Kidney (tissue), 14 donors: ENCODE results near the gene SFSWAP. TPM values are rescaled to one million over a fixed set of nuclear protein-coding genes. Genes with fewer than 3 reads are reported as not detected.

Experiments used
- DNase-seq, 5 donors: peaks; one replicate each; pipeline ENCODE4 v3.0.0-alpha.2; 2013 to 2020
- FAIRE-seq: peaks from 2 replicates; lab custom pipeline; 2012; peaks lifted over from hg19 to GRCh38; lab: Jason Lieb, UNC
- H3K27ac ChIP-seq, 2 donors: one replicate each; pipeline ENCODE4 v1.7.0; 2013; ENCODE audit warnings: low read depth in 2 of 2, low read length in 2 of 2, inconsistent platforms in 1 of 2
- H3K27me3 ChIP-seq: one replicate; pipeline ENCODE4 v1.7.1; 2013; ENCODE audit warnings: low read length, inconsistent platforms; ENCODE audit not compliant: control insufficient read depth, insufficient read depth
- H3K36me3 ChIP-seq, 3 donors: one replicate each; pipeline versions ENCODE4 v1.7.0 to v1.7.1; 2013; ENCODE audit warnings: low read length in 3 of 3, control low read depth in 1 of 3, inconsistent platforms in 1 of 3; ENCODE audit not compliant: insufficient read depth in 3 of 3, control insufficient read depth in 2 of 3
- H3K4me1 ChIP-seq, 3 donors: one replicate each; pipeline versions ENCODE4 v1.7.0 to v1.7.1; 2013; ENCODE audit warnings: low read length in 3 of 3, inconsistent platforms in 1 of 3, low read depth in 1 of 3; ENCODE audit not compliant: control insufficient read depth in 2 of 3, insufficient read depth in 2 of 3
- H3K4me3 ChIP-seq, 3 donors: one replicate each; pipeline versions ENCODE4 v1.7.0 to v1.8.1; 2013; ENCODE audit warnings: low read length in 3 of 3, control low read depth in 1 of 3, inconsistent platforms in 1 of 3
- H3K9ac ChIP-seq, 3 donors: one replicate each; pipeline versions ENCODE4 v1.7.0 to v1.7.1; 2013; ENCODE audit warnings: low read length in 3 of 3, control low read depth in 1 of 3, inconsistent platforms in 1 of 3
- H3K9me3 ChIP-seq, 3 donors: one replicate each; pipeline versions ENCODE4 v1.7.0 to v1.7.1; 2013; ENCODE audit warnings: low read length in 3 of 3, control low read depth in 1 of 3, inconsistent platforms in 1 of 3; ENCODE audit not compliant: control insufficient read depth in 2 of 3, insufficient read depth in 1 of 3
- CTCF ChIP-seq: IDR thresholded peaks from 3 replicates; pipeline ENCODE4 v1.5.1; 2012; ENCODE audit warnings: mild to moderate bottlenecking, moderate library complexity, borderline replicate concordance; ENCODE audit not compliant: insufficient read depth; ENCODE audit errors: extremely low read depth
- intact Hi-C: fragments of 100-400 bp; cut with DNase I; formaldehyde crosslinking; loops from one replicate; pipeline ENCODE4 v1.11.1; 2022
- polyA plus RNA-seq: library from polyadenylated mRNA; stranded (reverse); fragments of 350-450 nt; fragmentation: Illumina TruSeq; extraction: RNeasy Lipid Tissue Mini Kit (QIAGEN cat#74804); gene quantifications from one replicate; pipeline ENCODE4 v1.2.3, GENCODE V29; 2014; ENCODE audit warnings: low read depth, low replicate concordance; ENCODE audit not compliant: insufficient read depth
- total RNA-seq: library from RNA; stranded (reverse); fragmentation: NEBNext Ultra II Directional; extraction: Animal tissue kit (Norgen Biotek cat#: 25700); gene quantifications from one replicate; pipeline ENCODE4 v1.2.1, GENCODE V29; 2021
- donor health status: control.
- donor health status: control.
- donor health status: control.
- donor health status: control.
- donor health status: control.
- donor health status: DM: yes; HTN: yes; CAD: no.
- donor health status: Normal renal cell carcinoma (clear cell type).

Gene SFSWAP
- total and polyA plus RNA-seq, 2 donors from 2014 or later = 13.9 to 46.2 TPM

GRCh38 chr12:131828671-131829355, 117.9 kb downstream of the SFSWAP start:
- Histone ChIP-seq H3K9me3 (no peaks in the 10 kb centered on the region), H3K27ac (no peak overlapping the region), H3K9ac (no peak overlapping the region), H3K27me3 (peaks cover 9% of the 10 kb centered on the region), H3K4me3 (no peak overlapping the region), H3K4me1 (peaks cover 0 to 8% (median 0%) of the 10 kb centered on the region in 3 donors), H3K36me3 (no peaks in the 10 kb centered on the region)
- TF ChIP-seq CTCF = no peak
- DNase-seq = peak in 1 of 5 donors; percentile 31
- FAIRE-seq = no peak
- intact Hi-C loops = no loop called here

DNA sequence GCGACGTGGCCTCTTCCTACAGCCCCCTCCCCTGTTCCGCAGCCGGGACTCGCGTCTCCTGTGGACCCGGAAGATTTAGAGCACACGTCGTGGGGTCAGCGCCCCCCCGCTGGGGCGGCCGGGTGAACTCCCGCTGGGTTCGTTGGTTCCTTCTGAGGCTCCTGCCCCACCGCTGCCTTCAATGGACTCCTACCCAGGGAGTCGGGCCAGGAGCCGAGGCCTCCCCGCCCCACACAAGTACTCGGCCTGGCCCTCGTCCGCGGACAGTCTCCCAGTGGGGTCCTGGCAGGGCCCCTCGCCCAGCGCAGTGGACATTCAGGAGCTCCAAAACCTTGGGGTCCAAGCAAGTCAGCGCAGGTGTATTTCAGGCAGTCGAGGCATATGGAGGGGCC, 118.5 kb downstream of the SFSWAP start:
- TF ChIP-seq CTCF = no peak
- Histone ChIP-seq H3K27me3 (peaks cover 9% of the 10 kb centered on the region), H3K9me3 (no peaks in the 10 kb centered on the region), H3K4me1 (peaks cover 0 to 8% (median 0%) of the 10 kb centered on the region in 3 donors), H3K36me3 (no peaks in the 10 kb centered on the region), H3K9ac (no peak overlapping the region), H3K27ac (no peak overlapping the region), H3K4me3 (no peak overlapping the region)
- intact Hi-C loops = no loop called here
- FAIRE-seq (no peak), DNase-seq (peak in 1 of 5 donors; percentile 34)

DNA sequence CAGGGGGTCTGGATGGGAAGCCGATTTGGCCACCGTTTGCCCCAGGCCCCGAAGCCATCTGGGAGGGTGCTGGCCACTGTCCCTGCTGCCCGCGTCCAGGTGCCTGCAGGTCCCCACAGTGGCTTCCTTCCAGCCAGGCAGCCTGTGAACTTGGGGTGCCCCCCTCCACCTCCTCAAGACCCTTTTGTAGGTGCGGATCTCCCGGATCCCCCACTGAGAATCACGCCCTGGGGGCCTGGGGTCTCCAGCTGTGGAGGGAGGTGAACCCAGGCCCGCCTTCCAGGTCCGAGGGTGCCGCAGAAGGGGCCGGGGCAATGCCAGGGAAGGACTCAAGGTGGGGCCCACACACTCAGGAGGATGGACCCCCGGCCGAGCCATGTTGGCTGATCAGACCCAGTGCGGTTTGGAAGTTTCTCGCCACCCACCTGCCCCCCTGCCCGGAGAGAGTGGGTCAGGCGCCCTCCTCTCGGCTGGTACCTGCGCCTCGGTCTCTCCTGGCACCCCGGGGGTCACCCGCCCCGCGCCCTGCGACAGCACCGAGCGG, 119.0 kb downstream of the SFSWAP start:
- peaks cover 0 to 8% (median 0%) of the 10 kb centered on the region in 3 donors for H3K4me1 ChIP-seq
- H3K27ac ChIP-seq = no peak overlapping the region
- FAIRE-seq (no peak), DNase-seq (peak in 3 of 5 donors; percentile 18 to 69 (median 19))
- no peak for TF ChIP-seq CTCF
- H3K9me3 ChIP-seq = no peaks in the 10 kb centered on the region
- intact Hi-C loops = no loop called here
- H3K9ac ChIP-seq = no peak overlapping the region
- peaks cover 9% of the 10 kb centered on the region for H3K27me3 ChIP-seq
- H3K36me3 ChIP-seq = no peaks in the 10 kb centered on the region
- no peak overlapping the region for H3K4me3 ChIP-seq
